Lower leg skin (tissue), 3 donors: ENCODE data around the gene NFASC.

Experiments
- CTCF ChIP-seq, 3 donors: fragments of 450-650 bp; IDR thresholded peaks; one replicate each; pipeline ENCODE4 v1.5.1; 2016; ENCODE audit warnings: antibody characterized with exemption in 3 of 3, mild to moderate bottlenecking in 3 of 3, moderate library complexity in 2 of 3
- POLR2A ChIP-seq, 2 donors: fragments of 450-650 bp; IDR thresholded peaks; one replicate each; pipeline ENCODE4 v1.6.1; 2016 to 2017; ENCODE audit warnings: antibody characterized with exemption in 2 of 2, mild to moderate bottlenecking in 1 of 2, moderate library complexity in 1 of 2

- TF ChIP-seq CTCF (IDR thresholded peaks at IDR 0.05) (no peak), POLR2A (IDR thresholded peaks at IDR 0.05) (no peak)
Observed at GRCh38 chr1:204980840-204981405, 110.3 kb downstream of the NFASC start.
